ENCODE measurements around the gene JARID2.

- TF ChIP-seq CTCF (IDR thresholded peaks at IDR 0.05 in 2 of 3, conservative IDR thresholded peaks at IDR 0.05 in 1 of 3; ENCODE audit: borderline replicate concordance in 1 of 3, insufficient read depth in 1 of 3, low read depth in 2 of 3, low read length in 2 of 3) (no peak), SP1 (IDR thresholded peaks at IDR 0.05; ENCODE audit: low read depth) (no peak), RAD21 (IDR thresholded peaks at IDR 0.05; ENCODE audit: low read depth) (no peak)
Measured at GRCh38 chr6:15348528-15348927, 102.7 kb downstream of the JARID2 start.
